ENCODE results near the gene MCF2L.

MCF2L gene

GRCh38 chr13:112982281-112983041 is 13.4 kb downstream of the MCF2L start:
- DNase-seq, result no peak

GRCh38 chr13:112983042-112983305 is 14.0 kb downstream of the MCF2L start:
- no peak for DNase-seq

DNA sequence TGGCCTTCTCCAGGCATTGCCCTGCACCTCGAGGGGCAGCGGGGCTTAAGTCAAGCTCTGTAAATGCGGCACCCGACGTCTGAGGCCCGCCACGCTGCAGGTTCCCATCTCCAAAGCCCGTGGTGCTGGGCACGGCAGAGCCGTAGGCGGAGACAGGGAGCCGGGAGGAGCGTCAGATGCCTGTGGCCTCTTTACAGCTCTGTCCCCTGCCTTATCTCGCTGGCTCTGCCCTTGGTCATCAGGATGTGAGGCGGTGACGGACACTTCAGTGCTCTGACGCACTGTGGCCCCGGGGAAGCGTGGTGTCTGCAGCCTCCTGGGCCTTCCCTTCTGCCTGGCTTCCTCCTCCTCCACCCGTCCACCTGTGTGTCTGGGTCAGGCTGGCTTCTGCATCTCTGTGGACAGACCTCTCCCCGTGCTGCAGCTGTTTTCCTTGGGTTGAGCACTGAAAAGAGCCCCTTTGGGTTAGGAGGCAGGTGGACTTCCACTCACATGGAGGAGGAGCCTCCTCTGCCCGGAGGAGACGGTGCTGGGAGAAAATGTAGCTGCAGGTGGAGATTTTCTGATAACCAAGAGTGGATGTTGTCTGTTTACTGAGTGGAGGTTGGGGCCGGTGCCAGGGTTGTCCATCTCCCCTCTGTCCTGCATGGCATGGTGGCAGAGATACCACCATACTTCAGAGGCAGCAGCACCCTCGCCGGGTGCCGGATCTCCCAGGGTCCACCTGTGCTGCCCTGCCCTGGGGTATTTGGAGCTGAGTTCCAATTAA is 14.6 kb downstream of the MCF2L start:
- DNase-seq, result no peak

- no peak for DNase-seq
These were observed 15.5 kb downstream of the MCF2L start for GRCh38 chr13:112984501-112984900.

DNA sequence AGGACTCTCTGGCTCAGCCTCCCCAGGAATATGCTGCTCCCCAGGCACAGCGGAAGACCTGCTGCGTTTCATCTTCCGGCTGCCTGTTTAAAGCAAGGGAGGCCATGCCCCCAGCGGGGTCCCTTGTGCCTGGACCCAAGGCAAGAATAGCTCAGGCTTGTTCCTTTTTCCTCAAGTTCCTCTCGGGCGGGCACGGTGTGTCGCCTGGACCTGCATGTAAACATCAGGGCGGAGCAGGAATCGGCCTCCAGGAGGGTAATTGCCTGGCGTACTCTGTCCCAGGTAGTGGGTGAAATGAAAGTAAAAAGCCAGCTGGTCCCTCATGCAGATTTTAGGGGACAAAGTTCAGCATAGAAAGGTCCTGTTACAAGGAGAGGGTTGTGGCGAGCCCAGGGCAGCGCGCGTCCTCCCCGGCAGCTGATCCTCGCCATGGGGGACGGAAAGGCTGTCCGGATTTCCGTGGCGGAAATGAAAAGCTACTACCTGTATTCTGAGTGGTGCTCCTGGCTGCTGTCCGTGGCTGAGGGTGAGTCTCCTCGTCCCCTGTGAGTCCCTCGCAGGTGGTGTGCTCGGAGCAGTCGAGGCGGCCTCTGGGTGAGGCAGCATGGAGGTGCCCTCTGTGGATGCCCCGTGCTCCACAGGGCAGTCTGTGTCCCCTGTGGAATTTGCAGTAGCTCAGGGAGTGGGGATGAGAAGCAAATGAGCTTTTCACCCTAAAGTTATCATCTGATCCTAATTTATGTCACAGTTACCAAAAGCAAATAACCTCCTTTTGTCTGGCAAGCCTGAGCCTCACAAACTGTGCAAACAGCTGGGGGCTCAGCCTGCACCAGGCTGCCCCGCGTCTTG is 16.2 kb downstream of the MCF2L start:
- DNase-seq, result no peak

DNA sequence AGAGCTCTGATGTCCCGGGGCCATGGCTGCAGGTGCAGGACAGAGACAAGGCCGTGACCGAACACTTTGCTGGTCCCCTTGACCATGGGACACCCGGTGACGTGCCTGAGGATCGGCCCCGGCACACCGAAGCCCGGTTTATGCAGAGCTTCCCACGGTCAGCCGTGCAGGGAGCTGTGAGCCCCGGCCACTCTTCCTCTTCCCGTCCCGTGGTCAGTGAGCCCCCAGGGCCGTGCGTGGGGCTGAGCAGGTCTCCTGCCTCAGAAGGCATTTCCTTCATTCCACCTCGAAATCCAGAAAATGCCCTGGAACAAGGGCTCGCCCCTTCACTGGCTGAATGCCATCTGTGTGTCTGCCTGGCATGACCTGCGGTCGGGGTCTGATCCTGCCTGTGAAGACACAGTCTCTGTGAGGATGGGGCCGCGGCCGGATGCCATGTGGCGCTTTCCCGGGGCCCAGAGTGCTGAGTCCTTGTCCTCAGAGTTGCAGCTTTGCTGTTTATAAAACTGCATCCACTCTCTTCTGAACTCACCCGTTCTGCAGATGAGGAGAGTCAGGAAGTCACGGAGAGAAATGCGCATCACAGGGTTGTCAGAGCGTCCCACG is 16.9 kb downstream of the MCF2L start:
- DNase-seq, result no peak

DNA sequence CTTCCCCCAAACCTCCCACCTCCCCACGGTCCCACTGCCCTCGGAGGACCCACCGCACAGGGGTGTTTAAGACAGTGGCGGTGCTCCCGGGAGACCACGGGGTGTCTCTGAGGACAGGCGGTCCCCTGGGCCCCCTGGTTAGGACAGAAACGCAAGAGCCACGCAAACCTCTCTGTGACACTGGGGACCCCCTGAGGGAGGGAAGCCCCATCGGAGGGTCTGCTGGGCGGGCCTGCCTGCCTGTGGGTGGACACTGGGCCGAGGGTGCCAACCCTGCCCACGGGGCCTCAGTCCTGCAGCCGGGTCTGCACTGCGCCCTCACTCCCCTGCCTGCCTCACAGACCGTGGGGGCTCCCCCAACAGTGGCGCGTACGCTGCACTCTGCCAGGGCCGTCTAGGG is 17.5 kb downstream of the MCF2L start:
- DNase-seq, result no peak

DNA sequence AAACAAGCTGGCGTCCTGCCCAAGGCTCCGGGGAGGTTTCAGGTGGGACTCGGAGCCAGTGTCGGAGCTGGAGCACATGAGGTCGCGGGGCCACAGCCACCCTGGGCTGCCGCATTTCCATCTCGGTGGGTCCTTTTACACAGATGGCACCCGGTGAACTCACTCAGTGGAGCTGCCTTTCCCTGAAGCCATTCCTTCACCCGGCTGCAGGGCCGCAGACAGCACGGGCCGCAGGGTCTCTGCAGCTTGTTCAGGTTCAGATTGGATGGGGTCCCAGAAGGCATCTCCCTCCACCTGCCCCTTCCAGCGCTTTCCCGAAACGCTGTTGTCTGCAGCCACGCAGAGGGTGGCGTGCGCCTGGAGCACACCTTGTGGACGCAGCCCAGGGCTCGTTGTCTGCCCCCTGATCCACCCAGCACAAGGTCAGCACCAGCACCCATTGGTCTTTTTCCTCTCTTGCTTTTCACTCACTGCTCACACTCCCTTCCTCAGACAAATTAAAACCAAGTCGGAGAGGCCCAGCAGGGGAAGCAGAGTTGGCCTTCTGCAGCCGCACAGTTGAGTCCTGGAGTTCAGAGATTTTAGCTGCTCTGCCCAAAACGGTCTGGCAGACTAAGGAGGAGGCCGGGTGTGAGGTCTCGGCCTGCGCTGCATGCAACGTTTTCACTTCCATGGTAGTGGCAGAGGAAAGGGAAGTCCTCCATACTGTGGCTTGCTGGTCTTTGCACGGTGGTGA is 18.1 kb downstream of the MCF2L start:
- no peak for DNase-seq

DNA sequence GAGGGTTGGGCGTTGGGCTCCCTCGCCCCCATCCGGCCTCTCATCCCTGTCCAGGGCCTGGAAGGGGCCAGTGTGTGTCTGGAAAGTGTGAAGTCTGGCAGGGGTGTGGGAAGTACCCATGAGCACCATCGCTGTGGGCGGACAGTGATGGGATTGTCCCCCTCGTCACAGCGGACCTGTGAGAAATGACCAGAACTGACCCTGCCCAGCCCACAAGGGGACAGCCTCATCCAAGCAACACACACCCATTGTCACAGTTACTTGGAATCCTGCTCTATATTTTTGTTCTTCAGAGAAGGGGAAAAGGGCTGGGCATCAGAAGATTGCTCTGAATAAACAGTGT is 18.6 kb downstream of the MCF2L start:
- DNase-seq, result no peak

- DNase-seq, result no peak
These were observed 21.8 kb downstream of the MCF2L start for GRCh38 chr13:112990783-112991182.

DNA sequence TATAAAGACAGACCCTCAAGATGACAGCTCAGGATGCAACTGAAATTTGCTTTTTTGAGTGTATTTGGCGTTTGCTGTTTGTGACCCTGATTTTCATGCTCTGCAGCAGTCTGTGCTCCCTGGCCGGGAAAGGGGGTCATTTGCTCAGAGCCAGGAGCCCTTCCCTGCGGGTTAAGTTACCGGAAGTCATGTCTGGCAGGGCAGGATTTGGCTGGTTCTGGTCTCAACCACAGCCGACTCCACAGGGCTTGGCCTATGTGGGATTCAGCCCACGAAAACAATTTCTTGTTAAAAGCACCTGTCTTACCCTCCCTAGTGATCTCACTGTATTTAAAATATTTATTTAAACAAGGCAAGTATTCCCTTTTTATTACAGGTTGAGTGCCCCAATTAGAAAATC is 22.6 kb downstream of the MCF2L start:
- DNase-seq, result no peak

- DNase-seq, result no peak
These were observed 24.1 kb downstream of the MCF2L start for GRCh38 chr13:112992931-112993680.

DNA sequence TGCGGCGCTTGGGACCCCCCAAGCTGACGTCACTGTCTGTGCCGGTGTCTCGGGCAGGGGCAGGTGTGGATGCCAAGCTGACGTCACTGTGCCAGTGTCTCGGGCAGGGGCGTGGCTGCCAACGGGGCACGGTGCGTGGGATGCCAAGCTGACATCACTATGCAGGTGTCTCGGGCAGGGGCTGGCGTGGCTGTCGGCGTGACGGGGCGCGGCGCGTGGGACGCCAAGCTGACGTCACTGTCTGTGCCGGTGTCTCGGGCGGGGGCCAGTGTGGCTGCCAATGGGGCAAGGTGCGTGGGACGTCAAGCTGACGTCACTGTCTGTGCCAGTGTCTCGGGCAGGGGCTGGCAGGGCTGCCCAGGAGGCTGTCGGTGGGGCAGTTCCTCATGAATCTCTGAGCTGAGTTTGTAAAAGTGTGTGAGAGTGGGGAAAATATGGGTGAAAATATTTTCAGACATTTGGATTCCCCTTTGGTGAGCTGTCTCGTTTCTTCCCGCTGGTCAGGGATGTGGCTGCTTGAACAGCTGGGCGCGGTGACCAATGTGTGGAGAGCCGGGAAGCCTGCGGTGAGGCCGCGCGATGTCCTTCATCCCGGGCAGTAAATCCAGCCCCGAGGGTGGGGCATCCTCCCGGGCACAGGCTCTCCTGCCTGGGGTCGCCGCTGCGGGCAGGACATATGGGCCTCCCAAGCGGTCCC is 25.2 kb downstream of the MCF2L start:
- DNase-seq, result no peak

- no peak for DNase-seq
These were observed 25.9 kb downstream of the MCF2L start for GRCh38 chr13:112994781-112995355.

- no peak for DNase-seq
These were observed 26.6 kb downstream of the MCF2L start for GRCh38 chr13:112995395-112996191.

GRCh38 chr13:112996671-112997091 is 27.7 kb downstream of the MCF2L start:
- no peak for DNase-seq

DNA sequence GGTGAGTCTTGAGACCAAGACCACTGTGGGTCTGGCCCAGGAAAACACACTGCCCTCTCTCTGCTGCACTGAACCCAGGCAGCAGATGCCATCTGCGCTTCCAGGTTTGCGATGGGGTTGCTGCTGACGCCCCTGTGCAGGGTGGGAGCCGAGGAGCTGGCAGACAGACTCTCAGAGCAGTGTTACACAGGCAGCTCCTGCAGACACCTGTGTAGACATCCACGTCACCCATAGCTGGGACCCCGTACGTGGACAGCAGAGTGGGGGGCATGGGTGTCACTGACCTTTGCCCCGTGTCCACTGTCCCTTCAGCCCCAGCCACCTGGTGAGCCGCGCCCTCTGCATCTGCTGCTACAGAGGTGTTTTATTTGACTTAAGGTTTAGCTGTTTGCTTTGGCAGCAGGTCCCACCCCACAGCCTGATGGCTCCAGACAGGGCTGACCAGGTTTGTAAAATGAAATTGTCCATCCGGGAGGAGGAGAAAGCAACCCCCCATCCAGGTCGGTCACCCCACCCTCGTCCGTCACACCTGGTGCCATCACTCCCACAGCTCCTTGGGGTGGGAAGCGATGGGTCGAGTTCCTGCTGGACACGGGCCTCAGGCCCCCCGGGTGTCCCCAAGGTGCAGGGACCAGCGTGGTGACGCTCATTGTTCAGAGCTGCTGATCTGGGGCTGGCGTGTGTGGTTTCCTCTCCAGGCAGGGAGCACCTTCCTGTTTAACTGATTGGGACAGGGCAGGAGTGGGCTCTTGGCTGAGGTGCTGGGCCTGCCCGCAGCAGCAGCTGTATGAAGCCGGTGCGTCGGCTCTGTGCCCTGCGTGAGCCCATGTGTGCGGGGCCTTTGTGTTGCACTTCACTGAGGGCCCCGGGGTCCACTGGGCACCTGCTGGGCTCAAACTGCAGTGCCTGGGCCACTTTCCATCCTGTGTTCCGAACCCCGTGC is 28.4 kb downstream of the MCF2L start:
- DNase-seq, result no peak

DNA sequence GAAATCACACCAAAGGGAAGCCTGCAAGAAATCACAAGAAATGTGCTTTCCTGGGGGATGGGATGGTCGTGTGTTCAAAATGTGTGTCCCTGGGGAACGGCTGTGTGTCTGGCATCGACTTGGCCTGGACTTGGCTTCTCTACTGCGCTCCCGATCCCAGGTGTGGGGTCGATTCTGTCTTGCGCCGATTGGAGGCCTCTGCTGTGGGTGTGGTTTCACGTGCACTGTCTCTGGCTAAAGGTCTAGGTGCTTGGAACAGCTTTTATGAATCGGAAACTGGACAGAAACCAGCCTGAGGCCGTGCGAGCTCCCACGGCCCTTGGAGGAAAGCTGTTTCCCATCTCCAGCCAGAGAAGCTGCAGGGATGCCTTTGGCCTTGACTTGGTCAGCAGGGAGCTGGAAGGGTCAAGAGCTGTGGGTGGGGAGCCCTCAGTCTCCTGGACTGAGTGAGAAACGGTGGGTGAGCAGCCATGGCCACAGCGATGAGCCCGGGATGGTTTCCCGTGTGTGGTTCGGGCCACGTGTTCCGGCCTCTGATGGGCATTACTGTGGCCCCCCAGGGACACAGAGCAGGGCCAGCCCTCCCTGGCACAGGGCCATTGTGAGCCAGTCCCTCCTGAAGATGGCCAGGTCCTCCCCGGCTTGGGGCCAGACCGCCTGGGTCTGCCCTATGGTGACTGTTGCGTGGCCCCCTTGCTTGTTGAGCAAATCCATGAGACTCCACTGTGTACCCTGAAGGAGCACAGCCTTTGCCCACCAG is 29.7 kb downstream of the MCF2L start:
- DNase-seq, result no peak

Data from fibroblast of skin of abdomen (primary cell).